NCI-H2196 (cell line): ENCODE data around the gene TRIO.

Source experiments
- DNase-seq: peaks from one replicate; lab custom pipeline; 2025; ENCODE audit not compliant: unreplicated experiment; lab: John Stamatoyannopoulos, UW

The TRIO gene

DNA sequence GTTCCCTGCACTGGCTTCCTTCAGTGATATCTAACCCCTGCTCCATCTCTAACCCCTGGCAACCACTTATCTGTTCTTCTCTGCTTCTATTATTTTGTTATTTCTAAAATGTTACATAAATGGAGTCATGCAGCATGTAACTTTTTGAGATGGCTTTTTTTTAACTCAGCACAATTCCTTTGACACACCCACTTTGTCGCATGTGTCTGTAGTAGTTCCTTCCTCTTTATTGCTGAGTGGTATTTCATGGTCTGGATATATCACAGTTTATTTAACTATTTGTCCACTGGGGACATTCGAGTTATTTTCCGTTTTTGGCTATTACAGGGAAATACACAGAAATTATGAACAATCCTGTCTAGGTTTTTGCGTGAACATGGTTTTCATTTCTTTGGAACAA is 200.2 kb downstream of the TRIO start:
- no peak for DNase-seq

DNA sequence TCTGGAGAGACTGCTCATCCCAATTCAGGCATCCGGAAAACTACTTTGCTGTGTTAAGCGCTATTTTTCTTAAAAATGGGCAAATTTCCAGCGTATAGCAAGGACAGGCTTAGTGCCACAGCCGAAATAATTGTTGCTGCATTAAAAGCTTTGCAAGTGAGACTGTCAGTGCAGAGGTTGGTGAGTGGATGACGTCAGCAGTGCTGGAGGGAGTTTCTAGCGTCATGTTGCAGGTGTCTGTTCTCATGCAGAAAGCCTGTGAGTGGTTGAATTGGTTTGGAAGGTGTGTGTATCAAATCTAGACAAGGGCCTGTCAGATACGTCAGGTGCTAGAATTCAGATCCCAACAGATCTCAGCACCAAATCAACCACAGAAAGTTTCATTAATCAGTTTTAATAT is 204.4 kb downstream of the TRIO start:
- DNase-seq, result peak; percentile 13

DNA sequence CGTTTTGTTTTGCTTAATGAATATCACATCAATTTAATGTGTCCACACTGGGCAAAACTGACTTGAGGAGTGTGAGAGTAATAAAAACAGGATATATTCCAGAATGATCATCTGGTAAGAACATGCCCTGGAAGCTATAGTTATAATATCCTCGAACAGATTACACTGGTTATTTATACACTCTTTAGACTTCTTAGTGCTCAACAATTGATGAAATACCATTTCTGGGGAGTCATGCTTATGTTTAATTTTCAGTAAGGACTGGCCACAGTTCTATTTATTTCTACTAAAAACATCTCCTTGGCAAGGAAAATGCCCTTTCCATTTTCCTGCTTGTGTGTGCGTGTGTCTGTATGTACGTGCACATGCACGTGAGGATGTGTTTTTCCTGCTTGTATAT is 205.0 kb downstream of the TRIO start:
- DNase-seq, result no peak

DNA sequence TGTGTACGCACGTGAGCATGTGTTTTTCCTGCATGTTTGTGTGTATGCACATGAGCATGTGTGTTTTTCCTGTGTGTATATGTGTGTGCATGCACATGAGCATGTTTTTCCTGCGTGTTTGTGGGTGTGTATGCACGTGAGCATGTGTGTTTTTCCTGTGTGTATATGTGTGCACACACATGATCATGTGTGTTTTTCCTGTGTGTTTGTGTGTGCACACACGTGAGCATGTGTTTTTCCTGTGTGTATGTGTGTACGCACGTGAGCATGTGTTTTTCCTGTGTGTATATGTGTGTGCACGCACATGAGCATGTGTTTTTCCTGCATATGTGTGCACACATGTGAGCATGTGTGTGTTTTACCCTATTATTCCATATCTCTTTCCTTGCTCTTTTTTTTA is 205.9 kb downstream of the TRIO start:
- no peak for DNase-seq

DNA sequence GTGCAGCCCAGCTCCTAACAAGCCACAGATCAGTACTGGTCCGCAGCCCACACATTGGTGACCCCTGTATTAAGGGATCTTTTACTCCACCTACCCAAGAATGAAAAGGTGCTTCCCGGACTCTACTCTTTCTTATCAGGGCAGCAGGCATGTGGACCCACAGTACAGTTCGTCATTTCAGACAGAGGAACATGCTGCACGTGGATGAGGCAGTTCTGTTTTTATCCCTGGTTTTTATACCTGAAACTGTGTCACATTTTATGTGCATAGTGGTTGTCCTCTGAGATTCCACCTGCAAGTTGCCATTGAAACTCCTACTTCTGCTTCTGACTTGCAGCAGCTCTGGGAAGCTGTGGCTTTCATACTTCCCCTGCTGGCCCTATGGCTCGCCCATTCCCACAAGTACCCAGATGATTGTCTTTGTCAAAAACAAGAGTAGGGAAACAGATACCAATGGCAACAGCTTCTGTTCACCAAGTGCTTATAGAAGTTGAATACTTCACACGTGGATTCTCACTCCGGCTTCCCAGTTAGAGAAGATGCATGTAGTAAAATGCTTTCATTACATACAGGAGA is 208.0 kb downstream of the TRIO start:
- DNase-seq, result no peak

DNA sequence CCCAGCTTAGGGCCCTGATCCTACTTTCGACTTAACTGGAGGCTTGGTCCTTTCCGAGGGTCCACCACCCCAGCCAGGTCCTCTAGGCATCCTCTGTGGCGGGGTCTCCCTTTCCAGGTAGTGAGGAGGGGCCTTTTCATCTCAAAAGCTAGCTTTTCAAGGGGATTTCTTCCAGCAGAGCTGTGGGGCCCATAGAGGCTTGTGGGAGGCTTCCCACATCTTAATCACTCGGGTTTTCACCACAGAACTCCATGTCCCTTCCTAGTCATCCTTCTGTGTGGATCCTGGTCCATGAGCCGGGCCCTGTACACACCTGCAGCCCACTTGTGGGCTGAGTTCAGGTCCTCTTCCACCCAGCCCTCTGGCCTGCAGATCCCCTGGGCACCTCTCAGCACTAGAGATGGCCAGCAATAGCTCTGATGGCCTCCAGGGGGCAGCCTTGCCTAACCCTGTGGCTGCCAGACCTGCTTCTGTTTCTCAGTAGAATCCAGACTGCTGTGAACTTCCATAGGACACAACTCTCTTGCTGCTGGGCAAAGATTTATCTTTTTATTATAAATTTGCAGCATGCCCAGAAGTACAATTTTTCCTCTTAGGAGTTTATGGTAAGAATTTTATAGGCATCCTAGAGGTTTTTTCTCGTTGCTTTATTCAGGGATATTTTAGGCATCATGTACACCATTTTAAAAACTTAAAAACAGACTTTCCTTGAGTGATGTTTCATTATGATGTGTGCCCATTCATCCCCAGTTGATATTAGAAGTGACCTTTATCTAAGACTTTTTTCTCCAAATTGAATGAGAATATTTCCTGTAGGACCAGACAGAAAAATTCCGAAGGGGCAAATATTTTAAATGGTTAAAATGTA is 208.9 kb downstream of the TRIO start:
- peak; percentile 59 for DNase-seq

DNA sequence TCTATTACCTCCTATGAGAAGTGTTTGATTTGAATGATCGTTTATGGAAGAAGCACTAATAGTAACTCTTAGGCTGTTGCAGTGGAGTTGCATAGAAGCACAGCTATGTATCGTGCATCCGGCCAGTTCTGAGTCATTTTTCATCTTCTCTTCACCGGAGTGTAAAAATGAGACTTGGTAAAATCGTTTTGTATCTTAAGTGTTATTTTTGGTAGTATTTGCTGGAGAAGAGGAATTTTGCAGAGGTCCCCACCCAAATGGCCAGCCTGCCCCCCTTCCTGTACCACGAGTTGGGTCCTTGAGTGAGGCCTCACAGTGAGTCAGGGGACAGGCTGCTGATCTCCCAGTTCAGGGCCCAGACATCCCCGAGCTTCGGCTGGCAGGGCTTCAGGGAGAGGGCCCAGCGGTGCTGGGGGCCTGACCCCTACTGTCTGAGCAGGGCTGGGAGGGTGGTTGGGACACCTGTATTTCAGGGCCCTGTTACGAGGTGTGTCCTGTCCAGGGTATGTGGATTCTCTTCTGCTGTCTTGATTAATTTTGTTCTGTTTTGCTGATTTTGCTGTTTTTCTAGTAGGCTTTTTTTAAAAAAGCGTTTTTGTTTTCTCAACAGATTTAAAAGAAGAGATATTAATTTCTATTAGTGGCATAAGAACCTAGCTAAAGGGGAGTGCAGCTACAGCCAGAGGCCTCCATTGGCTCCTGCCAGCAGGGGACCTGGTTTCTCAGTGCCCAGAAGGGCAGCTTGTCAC is 210.8 kb downstream of the TRIO start:
- no peak for DNase-seq

DNA sequence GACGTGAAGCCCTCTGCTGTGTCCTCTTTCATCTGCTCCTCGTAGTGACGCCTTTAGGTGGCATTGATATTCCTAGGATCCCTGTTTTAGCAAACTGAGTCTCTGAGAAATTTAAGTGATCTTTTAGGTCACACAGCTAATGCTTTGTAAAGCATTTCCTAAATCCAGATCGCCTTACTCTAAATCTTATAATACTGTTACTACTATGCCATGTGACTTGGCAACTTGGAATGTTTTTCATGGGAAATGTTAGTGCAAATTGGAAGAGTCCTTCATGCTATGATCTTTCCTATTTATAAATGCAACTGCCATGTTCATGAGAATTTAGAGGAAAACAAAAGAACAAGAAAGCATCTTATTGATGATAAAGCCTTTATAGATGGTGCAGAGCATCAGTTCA is 212.2 kb downstream of the TRIO start:
- no peak for DNase-seq

DNA sequence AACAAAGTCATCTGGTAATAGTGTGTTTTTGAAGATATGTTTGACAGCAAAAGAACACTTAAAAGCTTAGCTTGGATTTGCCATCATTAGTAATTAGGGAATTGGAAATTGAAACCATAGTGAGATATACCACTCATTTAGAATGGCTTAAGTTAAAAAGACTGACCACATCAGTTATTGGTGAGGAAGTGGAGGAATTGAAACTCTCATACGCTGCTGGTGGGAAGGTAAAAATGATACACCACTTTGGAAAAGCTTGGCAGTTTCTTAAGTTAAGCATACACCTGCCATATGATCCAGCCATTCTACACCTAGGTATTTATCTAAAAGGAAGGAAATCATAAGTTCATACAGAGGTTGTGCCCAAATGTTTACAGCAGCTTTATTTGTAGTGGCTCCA is 213.2 kb downstream of the TRIO start:
- DNase-seq, result no peak

DNA sequence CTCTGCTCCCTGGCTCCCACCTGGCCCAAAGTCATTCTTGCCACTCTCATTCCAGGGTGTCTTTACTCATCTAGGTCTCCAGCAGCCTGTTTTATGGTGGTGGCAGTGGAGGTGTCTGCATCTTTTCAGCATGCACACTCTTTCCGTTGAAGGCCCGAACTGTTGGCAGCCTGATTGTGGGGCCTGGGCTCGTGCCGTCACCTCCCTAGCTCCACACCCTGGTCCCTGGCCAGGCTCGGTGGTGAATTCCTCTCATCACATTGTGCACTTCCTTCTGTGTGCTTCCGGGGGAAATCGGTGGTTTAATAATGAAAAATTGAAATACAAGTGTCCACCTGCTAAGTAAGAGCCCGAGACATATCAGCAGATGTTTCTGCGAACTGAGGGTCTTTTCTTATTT is 214.3 kb downstream of the TRIO start:
- no peak for DNase-seq

DNA sequence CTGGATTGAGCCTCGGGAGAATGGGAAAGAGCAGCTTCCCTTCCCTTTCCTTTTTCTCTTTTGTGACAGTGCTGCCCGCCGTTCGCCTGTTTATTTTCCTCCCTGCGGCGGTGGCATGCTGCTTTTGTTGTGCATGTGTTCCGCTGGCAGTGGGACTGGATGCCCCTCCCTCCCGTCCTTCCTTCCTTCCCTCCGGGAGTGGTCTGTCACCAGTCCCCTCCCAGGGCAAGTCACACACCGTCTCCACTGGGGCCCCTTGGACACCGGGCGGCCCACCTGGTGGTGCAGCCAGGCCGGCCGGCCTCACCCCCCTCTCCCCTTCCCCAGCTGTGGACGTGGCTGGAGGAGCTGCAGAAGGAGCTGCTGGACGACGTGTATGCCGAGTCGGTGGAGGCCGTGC is 214.7 kb downstream of the TRIO start:
- DNase-seq, result no peak

DNA sequence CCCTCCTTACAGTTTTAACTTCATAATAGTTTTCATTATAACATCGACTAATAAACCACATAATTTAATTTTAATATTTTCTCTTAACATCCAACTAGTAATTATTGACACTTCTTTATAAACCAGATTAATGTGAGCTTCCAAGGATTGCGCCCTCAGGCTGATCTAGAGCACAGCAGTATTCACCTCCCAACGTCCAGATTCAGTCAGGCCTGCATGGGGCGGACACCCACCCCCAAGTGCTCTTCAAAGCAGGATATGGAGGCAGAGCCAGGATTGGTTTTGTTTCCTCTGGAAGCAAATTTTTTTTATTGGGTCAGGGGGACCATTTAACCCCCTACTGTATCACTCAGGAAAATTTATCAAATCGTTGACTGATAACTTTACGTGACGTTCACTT is 215.4 kb downstream of the TRIO start:
- no peak for DNase-seq

DNA sequence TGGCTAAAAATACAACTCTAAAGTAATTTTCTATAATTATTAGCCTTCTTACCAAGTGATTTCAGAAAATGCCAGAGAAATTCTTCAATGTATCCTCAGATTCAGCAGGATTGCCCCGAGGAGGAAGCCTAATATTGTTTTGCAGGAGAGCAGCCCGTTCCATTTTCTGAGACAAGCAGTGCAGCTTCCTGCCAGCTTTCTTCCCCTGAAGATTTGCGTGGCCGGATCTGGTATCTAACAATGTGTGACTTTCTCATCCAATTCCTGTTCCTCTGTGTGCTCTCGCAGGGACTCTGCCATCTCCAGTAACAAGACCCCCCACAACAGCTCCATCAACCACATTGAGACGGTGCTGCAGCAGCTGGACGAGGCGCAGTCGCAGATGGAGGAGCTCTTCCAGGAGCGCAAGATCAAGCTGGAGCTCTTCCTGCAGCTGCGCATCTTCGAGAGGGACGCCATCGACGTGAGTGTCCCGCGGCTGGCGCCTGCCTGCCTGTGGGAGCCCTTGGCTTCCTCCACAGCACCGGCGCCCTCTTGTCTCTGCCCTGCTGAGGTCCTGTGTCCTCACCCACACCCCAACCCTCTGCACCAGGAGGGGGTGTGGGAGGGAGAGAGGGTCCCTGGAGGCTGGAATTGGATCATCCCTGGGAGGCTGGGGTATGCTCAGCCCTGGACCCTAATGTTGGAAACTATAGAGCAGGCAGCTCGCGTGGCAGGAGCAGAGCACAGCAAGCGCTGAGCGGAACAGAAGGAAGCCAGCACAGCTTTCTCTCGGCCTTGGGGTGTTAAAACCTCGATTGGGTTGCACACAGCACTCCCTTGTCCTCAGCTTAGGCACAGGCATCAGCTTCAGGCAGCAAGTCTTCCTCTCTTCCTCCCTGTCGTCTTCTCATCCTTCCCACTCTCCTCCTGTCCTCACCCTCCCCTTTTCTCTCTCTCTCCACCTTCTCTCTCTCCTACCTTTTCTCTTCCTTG is 216.2 kb downstream of the TRIO start:
- no peak for DNase-seq

DNA sequence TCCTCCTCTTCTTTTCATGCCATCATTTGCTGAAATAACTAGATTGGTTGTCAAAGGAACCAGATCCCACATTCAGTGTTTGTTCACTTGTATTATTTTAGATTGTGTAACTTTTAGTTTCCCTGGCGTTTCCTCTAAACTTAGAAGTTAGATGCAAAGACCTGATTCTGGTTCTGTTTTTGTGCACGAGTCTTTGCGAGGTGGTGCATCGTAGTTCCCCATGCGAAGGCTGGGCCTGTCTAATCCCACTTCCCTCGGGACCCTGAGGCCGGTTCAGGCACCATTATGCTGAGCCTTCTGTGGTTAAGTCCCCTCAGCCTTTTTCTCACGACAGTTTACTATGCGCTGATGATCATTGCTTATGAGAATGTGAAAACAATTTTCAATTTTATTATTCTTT is 219.3 kb downstream of the TRIO start:
- no peak for DNase-seq

DNA sequence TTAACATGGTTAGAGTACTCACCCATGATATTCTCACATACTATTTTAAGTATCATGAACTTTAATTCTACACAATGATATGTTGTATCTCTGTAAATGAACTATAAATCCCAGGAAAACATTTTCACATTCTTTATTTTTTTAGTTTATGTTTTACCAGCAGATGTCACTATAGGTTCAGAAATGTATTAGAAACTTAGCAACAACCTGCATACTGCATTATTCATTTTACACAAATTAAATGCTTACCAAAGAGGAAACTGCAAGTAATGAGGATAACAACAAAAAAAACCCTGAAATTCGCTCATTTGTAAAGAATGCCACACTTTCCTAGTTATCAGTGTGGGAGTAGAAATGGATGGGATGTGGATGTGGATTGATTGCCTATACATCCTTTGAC is 221.0 kb downstream of the TRIO start:
- DNase-seq, result no peak

DNA sequence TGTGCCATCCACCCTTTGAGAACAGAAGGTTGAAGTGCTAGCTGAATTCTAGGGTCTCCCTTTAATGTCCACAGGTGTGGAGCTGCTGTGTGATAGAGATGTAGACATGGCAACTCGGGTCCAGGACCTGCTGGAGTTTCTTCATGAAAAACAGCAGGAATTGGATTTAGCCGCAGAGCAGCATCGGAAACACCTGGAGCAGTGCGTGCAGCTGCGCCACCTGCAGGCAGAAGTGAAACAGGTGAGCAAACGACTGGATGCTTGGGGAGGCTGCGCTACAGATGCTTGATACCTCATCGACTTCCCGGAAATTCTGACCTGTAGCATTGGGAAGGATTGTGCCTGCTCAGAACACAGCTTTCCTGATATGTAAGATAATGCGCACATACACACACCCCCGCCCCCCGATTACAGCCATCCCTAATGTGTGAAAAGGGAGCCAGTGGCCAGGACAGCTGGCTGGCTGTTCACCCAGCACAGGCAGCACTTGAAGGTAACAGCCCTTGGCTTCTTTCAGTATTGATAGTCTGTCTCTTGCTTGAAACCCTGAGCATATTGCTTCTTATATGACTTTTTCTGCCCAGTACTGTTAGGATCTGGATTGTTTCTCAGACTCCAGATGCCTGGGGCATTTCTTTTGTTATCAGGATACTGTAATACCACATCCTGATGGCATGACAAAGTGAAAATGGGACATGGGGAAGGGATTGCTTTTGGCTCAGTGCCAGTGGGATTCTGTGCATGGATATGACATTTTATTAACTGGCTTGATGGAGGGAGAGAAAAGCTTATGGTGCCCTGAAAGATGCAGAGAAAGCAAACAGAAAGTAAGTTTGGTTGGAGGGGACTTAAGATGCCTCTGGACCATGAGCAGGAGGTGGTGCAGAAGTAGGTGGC is 221.7 kb downstream of the TRIO start:
- DNase-seq, result peak; percentile 57

DNA sequence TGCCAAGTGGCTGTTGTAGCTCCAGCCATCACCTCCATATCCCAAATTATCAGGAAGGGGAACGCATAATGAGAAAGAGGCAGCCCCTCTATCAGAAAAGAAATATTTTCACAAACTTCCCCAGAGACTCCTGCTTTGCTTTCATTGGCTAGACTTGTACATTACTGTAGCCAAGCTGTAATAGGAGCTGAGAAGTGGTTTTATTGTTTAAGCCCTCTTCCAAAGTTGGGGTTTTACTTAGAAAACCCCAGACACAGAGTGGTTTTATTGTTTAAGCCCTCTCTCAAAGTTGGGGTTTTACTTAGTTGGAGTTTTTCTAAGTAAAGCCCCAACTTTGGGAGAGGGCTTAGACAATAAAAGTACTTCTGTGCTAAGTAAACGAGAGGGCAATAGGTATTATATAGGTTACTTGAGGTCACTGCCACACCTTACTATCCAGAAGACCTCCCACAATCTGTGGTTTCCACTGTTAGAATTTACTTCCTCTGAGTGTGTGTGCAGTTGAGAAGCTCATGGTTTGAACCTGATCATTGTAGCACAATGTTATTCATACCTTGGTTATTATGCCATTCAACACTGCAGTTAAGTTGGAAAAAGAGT is 222.8 kb downstream of the TRIO start:
- no peak for DNase-seq

DNA sequence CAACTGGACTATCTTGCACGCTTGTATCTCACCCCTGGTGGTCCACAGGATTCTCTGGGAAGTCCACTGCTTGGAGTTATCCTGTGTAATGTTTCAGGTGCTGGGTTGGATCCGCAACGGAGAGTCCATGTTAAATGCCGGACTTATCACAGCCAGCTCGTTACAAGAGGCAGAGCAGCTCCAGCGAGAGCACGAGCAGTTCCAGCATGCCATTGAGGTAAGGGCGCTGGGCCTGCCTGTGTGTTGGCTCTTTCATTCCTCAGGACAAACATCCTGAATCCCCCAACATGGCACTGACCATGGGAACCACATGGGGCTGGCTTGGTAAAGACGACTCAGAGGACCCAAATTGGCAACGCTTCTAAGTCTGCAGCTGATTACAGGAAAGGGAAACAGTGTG is 223.6 kb downstream of the TRIO start:
- no peak for DNase-seq

DNA sequence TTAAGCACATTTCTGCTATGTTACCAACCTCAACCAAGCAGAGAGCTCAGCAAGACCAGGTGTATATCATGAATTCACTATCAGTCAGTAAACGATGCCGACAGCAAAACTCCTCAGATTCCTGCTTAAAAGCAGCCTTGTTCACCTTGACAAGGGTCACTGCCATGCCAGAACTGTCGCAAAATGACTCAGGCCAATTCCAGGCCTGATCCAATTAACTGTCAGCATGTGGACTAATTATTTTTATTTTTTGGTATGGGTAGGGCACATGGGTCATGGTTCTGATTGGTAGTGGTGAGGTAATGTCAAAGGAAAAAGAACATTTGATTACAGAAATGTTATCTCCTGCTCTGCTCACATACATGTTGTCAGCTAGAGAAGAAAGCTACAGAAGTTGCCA is 224.2 kb downstream of the TRIO start:
- DNase-seq, result no peak

DNA sequence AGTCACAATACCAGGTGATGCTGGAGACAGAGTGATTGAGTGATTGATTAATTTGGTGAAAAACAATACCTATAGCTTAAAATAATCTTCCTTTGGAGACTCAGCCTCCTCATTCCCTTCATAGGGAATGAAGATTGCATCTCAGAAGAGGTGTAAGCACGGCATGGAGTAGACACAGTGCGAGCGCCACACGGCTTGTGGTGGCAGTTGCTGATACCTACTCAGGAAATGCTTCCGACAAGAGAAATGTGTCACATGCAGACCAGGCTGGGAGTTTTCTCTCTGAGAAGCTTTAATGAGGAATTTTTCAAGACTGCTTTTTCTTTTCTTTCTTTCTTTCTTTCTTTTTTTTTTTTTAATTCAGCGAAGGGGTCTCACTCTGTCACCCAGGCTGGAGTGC is 226.6 kb downstream of the TRIO start:
- DNase-seq, result no peak
